Naive thymus-derived CD4-positive, alpha-beta T cell (primary cell): ENCODE data around the gene SPATA1. TPM values are rescaled to one million over a fixed set of nuclear protein-coding genes. Genes with fewer than 3 reads are reported as not detected.

Experiments used
- ATAC-seq: fragments of 150-1000 bp; cut with Tn5 transposase; 2 replicates; pipeline ENCODE4 v1.10.0; 2021; ENCODE audit warnings: mild to moderate bottlenecking, moderate library complexity
- CTCF ChIA-PET: fragments of 350-600 bp; sonication (Branson Sonifier 250); formaldehyde crosslinking; loops from one replicate; lab custom pipeline; 2021; ENCODE audit warnings: antibody characterized with exemption; lab: Charles Lee
- POLR2A ChIA-PET: fragments of 350-600 bp; sonication (Branson Sonifier 250); formaldehyde crosslinking; loops from one replicate; lab custom pipeline; 2021; ENCODE audit warnings: antibody characterized with exemption, inconsistent platforms; lab: Charles Lee
- DNase-seq, 9 donors: peaks; one replicate each; pipeline versions ENCODE4 v3.0.0 to v3.0.0-alpha.2; 2020 to 2022; ENCODE audit warnings: mixed read lengths in 1 of 9
- H3K27ac ChIP-seq: one replicate; pipeline ENCODE4 v1.7.0; 2013; ENCODE audit warnings: mild to moderate bottlenecking, low read depth, low read length, moderate library complexity
- H3K27me3 ChIP-seq, 2 donors: one replicate each; pipeline ENCODE4 v1.7.0; 2013; ENCODE audit warnings: low read length in 2 of 2, mild to moderate bottlenecking in 2 of 2, moderate library complexity in 2 of 2; ENCODE audit not compliant: control insufficient read depth in 2 of 2, insufficient read depth in 2 of 2
- H3K36me3 ChIP-seq, 3 experiments: 1 replicate in 2 of 3; 2 replicates in 1 of 3; pipeline ENCODE4 v1.7.0; 2013; ENCODE audit warnings: low read length in 3 of 3, mild to moderate bottlenecking in 3 of 3, moderate library complexity in 1 of 3; ENCODE audit not compliant: insufficient read depth in 3 of 3, control insufficient read depth in 2 of 3
- H3K4me1 ChIP-seq, 2 donors: one replicate each; pipeline ENCODE4 v1.7.0; 2013; ENCODE audit warnings: low read length in 2 of 2, mild to moderate bottlenecking in 2 of 2, moderate library complexity in 1 of 2; ENCODE audit not compliant: control insufficient read depth in 2 of 2, insufficient read depth in 2 of 2
- H3K4me3 ChIP-seq: 2 replicates; pipeline ENCODE4 v1.7.0; 2013; ENCODE audit warnings: mild to moderate bottlenecking, low read length
- H3K9me3 ChIP-seq, 3 experiments: 1 replicate in 2 of 3; 2 replicates in 1 of 3; pipeline ENCODE4 v1.7.0; 2013; ENCODE audit warnings: low read length in 3 of 3; ENCODE audit not compliant: control insufficient read depth in 2 of 3
- H3K27ac Mint-ChIP-seq, 9 donors: one replicate each; pipeline ENCODE4 v1.8.0; 2020 to 2022; ENCODE audit warnings: mixed read lengths in 9 of 9, mild to moderate bottlenecking in 8 of 9, moderate library complexity in 5 of 9, inconsistent platforms in 2 of 9
- H3K27me3 Mint-ChIP-seq, 5 donors: one replicate each; pipeline ENCODE4 v1.8.0; 2021 to 2022; ENCODE audit warnings: mixed read lengths in 5 of 5, mild to moderate bottlenecking in 1 of 5
- H3K36me3 Mint-ChIP-seq, 5 donors: one replicate each; pipeline ENCODE4 v1.8.0; 2020 to 2022; ENCODE audit warnings: mixed read lengths in 5 of 5, mild to moderate bottlenecking in 3 of 5, inconsistent platforms in 1 of 5
- H3K4me1 Mint-ChIP-seq, 7 donors: one replicate each; pipeline ENCODE4 v1.8.0; 2020 to 2022; ENCODE audit warnings: mixed read lengths in 7 of 7, mild to moderate bottlenecking in 3 of 7, inconsistent platforms in 1 of 7
- H3K4me3 Mint-ChIP-seq, 10 donors: one replicate each; pipeline ENCODE4 v1.8.0; 2020 to 2022; ENCODE audit warnings: mild to moderate bottlenecking in 10 of 10, mixed read lengths in 10 of 10, moderate library complexity in 6 of 10, inconsistent platforms in 2 of 10
- H3K9me3 Mint-ChIP-seq, 11 donors: one replicate each; pipeline ENCODE4 v1.8.0; 2020 to 2022; ENCODE audit warnings: mixed read lengths in 11 of 11, mild to moderate bottlenecking in 4 of 11, inconsistent platforms in 1 of 11, moderate library complexity in 1 of 11
- intact Hi-C, 2 donors: fragments of 100-400 bp; cut with micrococcal nuclease; formaldehyde crosslinking; loops; one replicate each; pipeline ENCODE4 v1.15.1; 2023
- polyA plus RNA-seq, 2 donors: library from polyadenylated mRNA; unstranded; fragments of 300-500 nt; fragmentation: Illumina TruSeq; gene quantifications; one replicate each; pipeline ENCODE4 v1.2.3, GENCODE V29; 2021
- total RNA-seq, 6 experiments: library from RNA in 5 of 6; stranded (reverse) in 5 of 6; gene quantifications; 1 replicate in 5 of 6; 2 replicates in 1 of 6; pipeline ENCODE4 v1.2.3 and lab custom pipeline; 2021 to 2026

SPATA1 gene
- total and polyA plus RNA-seq, 7 experiments from 2014 or later: 1.7 to 3.6 (median 2.2) TPM; not detected in 3

- Mint-ChIP-seq H3K36me3 (peaks cover 10 to 37% (median 17%) of the 10 kb centered on the region in 5 donors), H3K27ac (peak overlapping the region; percentile 98 to 100 (median 100)), H3K9me3 (no peaks in the 10 kb centered on the region), H3K4me3 (peak overlapping the region; percentile 97 to 99 (median 99)), H3K4me1 (peaks cover 34 to 58% (median 45%) of the 10 kb centered on the region in 7 donors), H3K27me3 (no peaks in the 10 kb centered on the region)
- Histone ChIP-seq H3K4me3 (peak overlapping the region; percentile 77), H3K27ac (peak overlapping the region; percentile 99), H3K27me3 (no peaks in the 10 kb centered on the region), H3K4me1 (peaks cover 9 to 13% of the 10 kb centered on the region in 2 donors), H3K9me3 (no peaks in the 10 kb centered on the region), H3K36me3 (peaks cover 0 to 11% (median 6%) of the 10 kb centered on the region in 3 experiments)
- ChIA-PET CTCF (interaction anchor here (0.6 to 1.8 kb wide), 8 partner anchors 51 to 430 kb away, joined by 3 to 8 read pairs (median 3); partner anchors contain the start of gene PRKACB), POLR2A (interaction anchor here (0.7 to 4.4 kb wide), 27 partner anchors 9 to 627 kb away, joined by 3 to 32 read pairs (median 6); partner anchors contain the start of genes GNG5, PRKACB, RPF1 and SPATA1)
- intact Hi-C loops: loop anchor here (1.0 to 5.0 kb wide), 10 partner anchors 17 to 704 kb away; partner anchors contain the start of genes BCL10 (in 1 of the 2), C1orf52 (in 1 of the 2), RPF1 (in 1 of the 2) and SYDE2 (in 1 of the 2)
- DNase-seq (peak in 2 of 9 donors; percentile 5 to 7), ATAC-seq (no peak)
Observed at GRCh38 chr1:84573481-84573966, 67.3 kb downstream of the SPATA1 start.

GRCh38 chr1:84573967-84574842, 68.0 kb downstream of the SPATA1 start, which contains the start of gene CTBS:
CTBS (minus strand) TSS chr1:84574440; CDS start chr1:84574415, 25 bp downstream.
- intact Hi-C loops: loop anchor here (1.0 to 5.0 kb wide), 24 partner anchors 12 to 703 kb away; partner anchors contain the start of genes BCL10 (in 2 of the 2), GNG5 (in 2 of the 2), RPF1 (in 2 of the 2) and SPATA1 (in 2 of the 2)
- Histone ChIP-seq H3K27me3 (no peaks in the 10 kb centered on the region), H3K4me1 (peaks cover 9 to 13% of the 10 kb centered on the region in 2 donors), H3K27ac (peak within 1 kb of the TSS; percentile 99), H3K36me3 (peaks cover 0 to 4% (median 4%) of the 10 kb centered on the region in 3 experiments), H3K9me3 (no peaks in the 10 kb centered on the region), H3K4me3 (peak within 1 kb of the TSS; percentile 77)
- Mint-ChIP-seq H3K36me3 (peaks cover 7 to 33% (median 13%) of the 10 kb centered on the region in 5 donors), H3K27me3 (peaks cover 0 to 2% (median 0%) of the 10 kb centered on the region in 5 donors), H3K4me3 (peak within 1 kb of the TSS; percentile 97 to 99 (median 99)), H3K4me1 (peaks cover 29 to 51% (median 40%) of the 10 kb centered on the region in 7 donors), H3K27ac (peak within 1 kb of the TSS; percentile 98 to 100 (median 100)), H3K9me3 (no peaks in the 10 kb centered on the region)
- ChIA-PET CTCF (interaction anchor here (0.6 to 1.8 kb wide), 8 partner anchors 52 to 430 kb away, joined by 3 to 8 read pairs (median 3); partner anchors contain the start of genes GNG5, PRKACB and SPATA1), POLR2A (interaction anchor here (0.6 to 4.4 kb wide), 30 partner anchors 8 to 1134 kb away, joined by 3 to 32 read pairs (median 6); partner anchors contain the start of genes GNG5, PRKACB, RPF1 and SPATA1)
- DNase-seq (peak; percentile 69 to 84 (median 82)), ATAC-seq (peak; percentile 96)

- Mint-ChIP-seq H3K4me1 (peaks cover 29 to 49% (median 40%) of the 10 kb centered on the region in 7 donors), H3K27ac (peak overlapping the region; percentile 95 to 100 (median 99)), H3K27me3 (peaks cover 0 to 4% (median 0%) of the 10 kb centered on the region in 5 donors), H3K4me3 (peak overlapping the region; percentile 97 to 99 (median 99)), H3K9me3 (no peaks in the 10 kb centered on the region), H3K36me3 (peaks cover 7 to 30% (median 13%) of the 10 kb centered on the region in 5 donors)
- H3K4me1 ChIP-seq: peaks cover 9 to 13% of the 10 kb centered on the region in 2 donors
- H3K27ac ChIP-seq: peak overlapping the region; percentile 69
- no peaks in the 10 kb centered on the region for H3K9me3 ChIP-seq
- peaks cover 0 to 2% (median 0%) of the 10 kb centered on the region in 3 experiments for H3K36me3 ChIP-seq
- intact Hi-C loops: loop anchor here (1.0 to 5.0 kb wide), 23 partner anchors 13 to 702 kb away; partner anchors contain the start of genes BCL10 (in 2 of the 2), GNG5 (in 2 of the 2), SPATA1 (in 2 of the 2) and SSX2IP (in 2 of the 2)
- POLR2A ChIA-PET: interaction anchor here (1.1 to 4.4 kb wide), 10 partner anchors 11 to 1134 kb away, joined by 3 to 32 read pairs (median 6); partner anchors contain the start of genes GNG5, SPATA1 and ZNHIT6
- H3K4me3 ChIP-seq: peak overlapping the region; percentile 55
- no peak for DNase-seq
- no peaks in the 10 kb centered on the region for H3K27me3 ChIP-seq
- no peak for ATAC-seq
- CTCF ChIA-PET: interaction anchor here (1.2 to 1.4 kb wide), 2 partner anchors 69 to 132 kb away, joined by 3 to 4 read pairs; partner anchors contain the start of genes GNG5 and SPATA1
Observed at GRCh38 chr1:84574936-84575335, 68.8 kb downstream of the SPATA1 start.

GRCh38 chr1:84581648-84582047, 75.5 kb downstream of the SPATA1 start:
- no peak overlapping the region for H3K4me3 ChIP-seq
- no peak for ATAC-seq
- no peaks in the 10 kb centered on the region for H3K4me1 ChIP-seq
- no peaks in the 10 kb centered on the region for H3K9me3 ChIP-seq
- Mint-ChIP-seq H3K36me3 (peaks cover 0 to 7% (median 4%) of the 10 kb centered on the region in 5 donors), H3K4me1 (peaks cover 0 to 6% (median 0%) of the 10 kb centered on the region in 7 donors), H3K9me3 (peaks cover 0 to 3% (median 0%) of the 10 kb centered on the region in 11 donors), H3K27me3 (peaks cover 0 to 12% (median 6%) of the 10 kb centered on the region in 5 donors), H3K27ac (no peak overlapping the region), H3K4me3 (no peak overlapping the region)
- DNase-seq: no peak
- no peaks in the 10 kb centered on the region for H3K36me3 ChIP-seq
- intact Hi-C loops: no loop called here
- ChIA-PET POLR2A (no interaction called here), CTCF (no interaction called here)
- H3K27me3 ChIP-seq: no peaks in the 10 kb centered on the region
- H3K27ac ChIP-seq: no peak overlapping the region

- ChIA-PET POLR2A (interaction anchor here (1.0 kb wide), 1 partner anchor 9 kb away, joined by 8 read pairs; the partner anchor contains the start of gene CTBS), CTCF (no interaction called here)
- no peaks in the 10 kb centered on the region for H3K4me1 ChIP-seq
- peaks cover 0 to 6% (median 0%) of the 10 kb centered on the region in 7 donors for H3K4me1 Mint-ChIP-seq
- no peak overlapping the region for H3K4me3 Mint-ChIP-seq
- H3K9me3 Mint-ChIP-seq: peaks cover 0 to 3% (median 0%) of the 10 kb centered on the region in 11 donors
- no peak for ATAC-seq
- no peaks in the 10 kb centered on the region for H3K9me3 ChIP-seq
- DNase-seq: no peak
- H3K27ac ChIP-seq: no peak overlapping the region
- H3K36me3 ChIP-seq: no peaks in the 10 kb centered on the region
- intact Hi-C loops: no loop called here
- no peak overlapping the region for H3K4me3 ChIP-seq
- peaks cover 0 to 6% (median 4%) of the 10 kb centered on the region in 5 donors for H3K36me3 Mint-ChIP-seq
- peaks cover 0 to 13% (median 8%) of the 10 kb centered on the region in 5 donors for H3K27me3 Mint-ChIP-seq
- H3K27me3 ChIP-seq: no peaks in the 10 kb centered on the region
- H3K27ac Mint-ChIP-seq: peak overlapping the region in 1 of 9 donors; percentile 32
Observed at GRCh38 chr1:84582802-84583587, 76.8 kb downstream of the SPATA1 start.
